VCaP (cell line): Measurements from ENCODE around the gene UBE3C.

ENCODE experiments used
- H3K27ac ChIP-seq: fragments of 450-650 bp; 2 replicates; pipeline ENCODE4 v1.5.1; 2017
- TF ChIP-seq, protein P1 (sequence below): fragments of 450-650 bp; conservative IDR thresholded peaks from 2 replicates; pipeline ENCODE4 v1.5.1; 2017; ENCODE audit warnings: mild to moderate bottlenecking, moderate library complexity

UBE3C gene

DNA sequence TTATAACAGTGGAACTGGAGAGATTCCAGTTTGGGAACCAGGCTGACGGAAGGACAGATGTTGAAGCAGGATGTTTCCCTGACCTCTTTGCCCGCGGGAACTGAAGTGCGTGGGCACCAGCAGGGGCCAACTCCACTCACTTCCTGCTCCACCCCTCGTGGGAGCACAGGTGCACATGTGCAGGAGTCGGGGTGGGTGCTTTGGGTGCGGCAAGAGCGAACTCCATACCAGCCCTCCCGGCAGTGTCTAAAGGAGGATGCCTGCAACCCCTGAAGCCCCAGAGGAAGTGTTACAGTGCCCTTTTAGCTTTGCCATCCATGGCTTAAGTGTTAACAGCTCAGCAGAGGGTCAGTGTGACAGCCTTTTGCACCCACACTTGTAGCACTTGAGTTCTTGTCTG lies 27.4 kb upstream of the UBE3C start:
- H3K27ac ChIP-seq = no peak overlapping the region
- TF ChIP-seq, protein P1, sequence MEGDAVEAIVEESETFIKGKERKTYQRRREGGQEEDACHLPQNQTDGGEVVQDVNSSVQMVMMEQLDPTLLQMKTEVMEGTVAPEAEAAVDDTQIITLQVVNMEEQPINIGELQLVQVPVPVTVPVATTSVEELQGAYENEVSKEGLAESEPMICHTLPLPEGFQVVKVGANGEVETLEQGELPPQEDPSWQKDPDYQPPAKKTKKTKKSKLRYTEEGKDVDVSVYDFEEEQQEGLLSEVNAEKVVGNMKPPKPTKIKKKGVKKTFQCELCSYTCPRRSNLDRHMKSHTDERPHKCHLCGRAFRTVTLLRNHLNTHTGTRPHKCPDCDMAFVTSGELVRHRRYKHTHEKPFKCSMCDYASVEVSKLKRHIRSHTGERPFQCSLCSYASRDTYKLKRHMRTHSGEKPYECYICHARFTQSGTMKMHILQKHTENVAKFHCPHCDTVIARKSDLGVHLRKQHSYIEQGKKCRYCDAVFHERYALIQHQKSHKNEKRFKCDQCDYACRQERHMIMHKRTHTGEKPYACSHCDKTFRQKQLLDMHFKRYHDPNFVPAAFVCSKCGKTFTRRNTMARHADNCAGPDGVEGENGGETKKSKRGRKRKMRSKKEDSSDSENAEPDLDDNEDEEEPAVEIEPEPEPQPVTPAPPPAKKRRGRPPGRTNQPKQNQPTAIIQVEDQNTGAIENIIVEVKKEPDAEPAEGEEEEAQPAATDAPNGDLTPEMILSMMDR = no peak

DNA sequence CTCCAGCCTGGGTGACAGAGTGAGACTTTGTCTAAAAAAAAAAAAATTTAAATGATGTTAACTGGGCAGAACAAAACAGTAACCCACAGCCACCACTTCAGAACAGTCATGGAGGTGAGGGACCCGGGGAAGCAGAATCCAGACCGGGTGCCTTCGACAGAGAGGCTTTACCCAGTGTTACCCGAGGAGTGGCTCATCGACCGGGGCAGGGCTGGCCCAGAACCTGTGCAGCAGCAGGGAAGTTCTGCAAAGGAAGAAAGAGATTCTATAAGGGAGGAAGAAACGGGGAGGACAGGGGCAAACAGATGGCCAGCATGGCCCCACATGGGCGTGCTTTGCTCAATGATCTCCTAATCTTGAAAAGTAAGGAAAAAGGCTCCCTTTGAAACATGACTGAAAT lies 26.0 kb upstream of the UBE3C start:
- H3K27ac ChIP-seq = no peak overlapping the region
- TF ChIP-seq, protein P1 = no peak

DNA sequence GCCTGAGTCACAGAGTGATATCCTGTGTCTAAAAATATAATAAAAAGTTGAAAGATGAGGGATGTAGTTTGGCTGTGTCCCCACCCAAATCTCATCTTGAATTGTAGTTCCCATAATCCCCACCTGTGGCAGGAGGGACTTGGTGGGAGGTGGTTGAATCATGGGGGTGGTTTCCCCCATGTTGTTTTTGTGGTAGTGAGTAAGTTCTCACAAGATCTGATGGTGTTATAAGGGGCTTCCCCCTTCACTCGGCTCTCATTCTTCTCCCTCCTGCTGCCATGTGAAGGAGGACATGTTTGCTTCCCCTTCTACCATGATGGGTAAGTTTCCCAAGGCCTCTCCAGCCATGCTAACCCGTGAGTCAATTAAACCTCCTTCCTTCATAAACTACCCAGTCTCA lies 25.1 kb upstream of the UBE3C start:
- H3K27ac ChIP-seq = no peak overlapping the region
- TF ChIP-seq, protein P1 = no peak

DNA sequence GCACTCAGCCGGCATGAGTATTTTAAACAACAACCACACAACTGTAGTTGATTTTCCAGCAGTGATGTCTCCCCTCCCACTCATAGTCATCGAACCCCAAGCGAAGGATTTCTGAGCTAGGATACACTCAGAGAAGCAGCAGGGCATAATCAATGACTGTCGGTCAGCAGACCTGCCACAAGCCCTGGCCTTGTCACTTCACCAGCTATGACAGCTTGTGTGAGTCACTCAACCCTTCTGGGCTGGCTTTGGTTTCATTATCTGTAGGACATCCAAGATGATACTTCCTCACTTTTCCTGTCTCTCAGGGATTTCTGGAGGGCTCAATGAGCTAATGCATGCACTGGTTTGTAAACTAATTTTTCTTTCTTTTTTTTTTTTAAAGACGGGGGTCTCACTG lies 22.0 kb upstream of the UBE3C start:
- TF ChIP-seq, protein P1 = no peak
- H3K27ac ChIP-seq = no peak overlapping the region

DNA sequence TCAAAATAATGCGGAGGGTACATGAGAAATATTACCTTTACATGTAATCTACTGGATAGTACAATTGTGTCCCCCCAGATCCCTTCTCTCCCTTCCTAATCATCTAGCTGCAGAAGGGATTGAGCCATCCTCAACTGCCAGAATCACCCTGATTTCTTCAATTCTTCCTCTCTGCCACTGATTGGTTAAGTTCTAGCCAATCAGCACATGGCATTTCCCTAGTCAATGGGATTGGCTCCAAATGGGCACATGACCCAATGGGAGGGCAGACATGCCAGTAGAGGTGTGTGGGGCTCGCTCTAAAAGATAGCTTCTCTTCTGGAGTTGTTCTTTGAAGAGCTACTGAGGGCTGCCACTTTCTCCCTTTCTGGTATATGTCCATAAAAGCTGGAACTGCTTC lies 20.9 kb upstream of the UBE3C start:
- H3K27ac ChIP-seq = no peak overlapping the region
- TF ChIP-seq, protein P1 = no peak

DNA sequence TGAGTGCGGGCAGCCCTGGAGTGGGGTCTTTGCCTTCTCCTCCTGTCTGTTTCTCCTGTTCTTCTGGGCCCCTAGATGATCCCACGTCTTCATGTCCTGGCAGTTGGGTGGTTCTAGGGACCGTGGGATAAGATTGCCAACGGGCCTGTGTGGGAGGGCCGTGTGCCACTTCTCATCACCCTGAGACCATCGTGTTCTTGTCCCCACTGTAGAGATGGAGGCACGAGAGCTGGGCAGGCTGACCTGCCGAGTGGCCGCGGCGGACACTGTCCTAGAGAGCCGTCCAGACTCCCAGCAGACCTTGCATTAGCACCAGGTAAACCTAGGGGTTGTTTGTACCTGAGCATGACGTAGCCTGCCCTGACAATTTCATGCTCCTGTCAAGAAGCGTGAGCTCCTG lies 18.5 kb upstream of the UBE3C start:
- TF ChIP-seq, protein P1 = no peak
- H3K27ac ChIP-seq = no peak overlapping the region

DNA sequence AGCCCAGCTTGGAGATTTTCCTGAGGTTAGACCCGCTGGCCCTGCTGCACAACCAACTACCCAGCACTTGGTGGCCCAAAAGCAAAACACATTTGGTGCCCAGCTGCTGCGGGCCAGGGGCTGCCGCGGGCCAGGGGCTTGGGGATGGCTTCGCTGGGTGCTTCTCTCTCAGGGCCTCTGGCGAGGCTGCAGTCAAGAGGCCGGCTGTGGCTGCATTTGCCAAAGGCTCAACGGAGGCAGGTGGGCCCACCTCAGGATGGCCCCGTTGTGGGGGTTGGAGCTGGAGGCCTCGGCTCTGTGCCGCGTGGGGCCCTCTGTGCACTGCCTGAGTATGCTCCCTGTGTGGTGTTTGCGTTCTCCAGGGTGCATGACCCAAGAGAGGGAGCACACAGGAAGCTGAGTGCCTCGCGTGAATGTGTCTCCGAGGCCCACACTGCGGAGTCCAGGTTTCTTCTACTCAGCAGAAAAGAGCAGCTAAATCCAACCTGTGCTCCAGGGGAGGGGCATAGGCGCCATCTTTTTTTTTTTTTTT lies 17.5 kb upstream of the UBE3C start:
- no peak overlapping the region for H3K27ac ChIP-seq
- TF ChIP-seq, protein P1 = no peak
